ENCODE measurements around the gene ISG15. TPM values are rescaled to one million over a fixed set of nuclear protein-coding genes. Genes with fewer than 3 reads are reported as not detected.
"Not testable (repeated sequence)": the region's sequence is repeated elsewhere in the genome, so short reads cannot be mapped to it uniquely, and the experiment has no call there.

The ISG15 gene
- total RNA-seq, 1 donor from 2014 or later: 18.8 TPM

DNA sequence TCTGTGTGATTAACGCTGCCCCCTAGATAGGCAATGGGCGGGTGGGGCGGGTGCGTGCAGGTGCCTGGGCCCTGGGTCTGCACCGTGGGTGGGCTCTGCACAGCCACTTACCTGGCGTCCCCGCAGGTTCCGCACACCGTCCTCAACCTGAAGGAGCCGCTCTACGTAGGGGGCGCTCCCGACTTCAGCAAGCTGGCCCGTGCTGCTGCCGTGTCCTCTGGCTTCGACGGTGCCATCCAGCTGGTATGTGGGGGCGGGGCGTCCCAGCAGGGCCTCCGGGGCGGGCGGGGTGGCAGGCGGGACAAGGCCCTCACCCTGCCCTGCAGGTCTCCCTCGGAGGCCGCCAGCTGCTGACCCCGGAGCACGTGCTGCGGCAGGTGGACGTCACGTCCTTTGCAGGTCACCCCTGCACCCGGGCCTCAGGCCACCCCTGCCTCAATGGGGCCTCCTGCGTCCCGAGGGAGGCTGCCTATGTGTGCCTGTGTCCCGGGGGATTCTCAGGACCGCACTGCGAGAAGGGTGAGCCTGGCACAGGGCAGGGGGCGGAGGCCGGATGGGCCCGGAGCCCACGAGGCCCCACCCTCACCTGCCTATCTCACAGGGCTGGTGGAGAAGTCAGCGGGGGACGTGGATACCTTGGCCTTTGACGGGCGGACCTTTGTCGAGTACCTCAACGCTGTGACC lies 38.0 kb downstream of the ISG15 start:
- DNase-seq (ENCODE audit: low spot score) (no peak), ATAC-seq (no peak)
- intact Hi-C loops (cut with DNase I): no loop called here

DNA sequence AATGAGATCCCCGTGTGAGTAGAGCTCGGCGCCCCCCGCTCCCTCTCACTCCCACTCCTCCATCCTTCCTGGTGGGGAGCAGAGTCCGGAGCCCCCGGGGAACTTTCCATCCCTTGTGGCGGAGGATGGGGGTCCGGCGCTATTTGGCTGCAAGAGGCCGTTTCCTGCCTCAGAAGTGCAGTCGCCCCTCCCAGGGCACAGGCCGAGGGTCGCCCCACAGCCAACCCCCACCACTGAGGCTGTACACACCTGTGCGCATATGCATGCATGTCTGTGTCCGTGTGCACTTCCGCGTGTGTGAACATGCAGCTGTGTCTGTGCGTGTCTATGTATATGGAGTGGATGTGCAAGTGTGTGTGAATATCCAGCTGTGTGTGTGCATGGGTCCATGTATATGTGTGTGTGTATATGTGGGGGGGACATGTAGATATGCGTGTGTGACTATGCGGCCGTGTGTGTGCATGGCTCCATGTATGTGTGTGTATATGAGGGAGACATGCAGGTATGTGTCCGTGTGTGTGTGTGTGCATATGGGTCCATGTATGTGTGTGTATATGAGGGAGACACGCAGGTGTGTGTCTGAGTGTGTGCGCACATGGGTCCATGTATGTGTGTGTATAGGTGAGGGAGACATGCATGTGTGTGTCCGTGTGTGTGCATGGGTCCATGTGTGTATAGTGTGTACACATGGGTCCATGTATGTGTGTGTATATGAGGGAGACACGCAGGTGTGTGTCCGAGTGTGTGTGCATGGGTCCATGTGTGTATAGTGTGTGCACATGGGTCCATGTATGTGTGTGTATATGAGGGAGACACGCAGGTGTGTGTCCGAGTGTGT lies 38.9 kb downstream of the ISG15 start:
- ATAC-seq (no peak), DNase-seq (ENCODE audit: low spot score) (no peak)
- intact Hi-C loops (cut with DNase I): no loop called here

DNA sequence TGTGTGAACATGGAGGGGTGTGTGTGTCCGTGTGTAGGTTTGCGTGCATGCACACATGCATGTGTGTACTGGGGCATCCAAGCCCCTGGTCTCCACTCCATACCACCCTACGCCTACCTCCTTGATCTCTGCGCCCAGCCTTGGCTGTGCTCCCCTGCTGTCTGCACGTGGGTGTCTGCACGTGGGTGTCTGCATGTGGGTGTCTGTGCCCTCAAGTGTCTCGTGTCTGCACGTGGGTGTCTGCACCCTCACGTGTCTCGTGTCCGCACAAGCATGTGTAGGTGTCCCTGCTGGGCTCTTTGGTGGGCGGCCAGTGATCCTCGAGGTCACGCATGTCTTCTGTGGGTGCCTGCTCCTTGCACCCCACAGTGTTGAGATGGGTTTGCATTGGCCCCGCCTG lies 39.7 kb downstream of the ISG15 start:
- no peak for DNase-seq (ENCODE audit: low spot score)
- no peak for ATAC-seq
- intact Hi-C loops (cut with DNase I): no loop called here

DNA sequence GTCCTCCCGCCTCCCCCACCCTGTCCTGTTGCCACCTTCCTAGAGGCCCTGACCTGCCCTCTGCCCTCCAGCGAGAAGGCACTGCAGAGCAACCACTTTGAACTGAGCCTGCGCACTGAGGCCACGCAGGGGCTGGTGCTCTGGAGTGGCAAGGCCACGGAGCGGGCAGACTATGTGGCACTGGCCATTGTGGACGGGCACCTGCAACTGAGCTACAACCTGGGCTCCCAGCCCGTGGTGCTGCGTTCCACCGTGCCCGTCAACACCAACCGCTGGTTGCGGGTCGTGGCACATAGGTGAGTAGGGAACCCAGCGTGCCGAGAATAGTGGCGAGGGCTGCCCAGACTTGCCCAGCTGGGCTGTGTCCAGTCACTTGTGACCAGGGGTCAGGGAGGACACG lies 40.4 kb downstream of the ISG15 start:
- DNase-seq (ENCODE audit: low spot score) (no peak), ATAC-seq (no peak)
- intact Hi-C loops (cut with DNase I): no loop called here

DNA sequence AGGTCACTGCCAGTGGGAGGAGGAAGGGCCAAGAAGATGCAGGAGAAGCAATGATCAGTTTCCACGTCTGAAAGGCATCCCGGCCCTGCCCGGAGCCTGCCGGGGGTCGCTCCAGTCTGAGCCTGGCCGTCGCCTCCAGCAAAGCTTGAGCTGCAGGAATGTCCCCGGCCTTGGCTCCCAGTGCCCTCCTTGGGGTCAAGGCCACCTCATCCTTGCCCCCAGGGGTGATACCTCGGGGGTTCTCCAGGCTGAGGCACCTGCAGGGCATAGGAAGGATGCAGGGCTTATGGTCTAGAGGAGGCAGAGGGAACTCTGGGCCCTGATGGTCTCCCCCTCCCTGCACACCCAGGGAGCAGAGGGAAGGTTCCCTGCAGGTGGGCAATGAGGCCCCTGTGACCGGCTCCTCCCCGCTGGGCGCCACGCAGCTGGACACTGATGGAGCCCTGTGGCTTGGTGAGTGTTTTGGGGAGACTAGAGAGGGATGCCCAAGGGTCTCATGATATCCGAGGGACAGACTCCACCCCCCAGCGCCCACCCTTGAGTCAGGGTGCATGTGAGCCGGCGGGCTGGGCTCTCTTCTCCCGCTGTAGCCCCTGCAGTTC lies 40.9 kb downstream of the ISG15 start:
- DNase-seq (ENCODE audit: low spot score) (no peak), ATAC-seq (no peak)
- intact Hi-C loops (cut with DNase I): no loop called here

DNA sequence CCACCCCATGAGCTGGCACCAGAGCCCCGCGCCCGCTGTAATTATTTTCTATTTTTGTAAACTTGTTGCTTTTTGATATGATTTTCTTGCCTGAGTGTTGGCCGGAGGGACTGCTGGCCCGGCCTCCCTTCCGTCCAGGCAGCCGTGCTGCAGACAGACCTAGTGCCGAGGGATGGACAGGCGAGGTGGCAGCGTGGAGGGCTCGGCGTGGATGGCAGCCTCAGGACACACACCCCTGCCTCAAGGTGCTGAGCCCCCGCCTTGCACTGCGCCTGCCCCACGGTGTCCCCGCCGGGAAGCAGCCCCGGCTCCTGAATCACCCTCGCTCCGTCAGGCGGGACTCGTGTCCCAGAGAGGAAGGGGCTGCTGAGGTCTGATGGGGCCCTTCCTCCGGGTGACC lies 41.7 kb downstream of the ISG15 start:
- DNase-seq (ENCODE audit: low spot score) (no peak), ATAC-seq (no peak)
- intact Hi-C loops (cut with DNase I): no loop called here

DNA sequence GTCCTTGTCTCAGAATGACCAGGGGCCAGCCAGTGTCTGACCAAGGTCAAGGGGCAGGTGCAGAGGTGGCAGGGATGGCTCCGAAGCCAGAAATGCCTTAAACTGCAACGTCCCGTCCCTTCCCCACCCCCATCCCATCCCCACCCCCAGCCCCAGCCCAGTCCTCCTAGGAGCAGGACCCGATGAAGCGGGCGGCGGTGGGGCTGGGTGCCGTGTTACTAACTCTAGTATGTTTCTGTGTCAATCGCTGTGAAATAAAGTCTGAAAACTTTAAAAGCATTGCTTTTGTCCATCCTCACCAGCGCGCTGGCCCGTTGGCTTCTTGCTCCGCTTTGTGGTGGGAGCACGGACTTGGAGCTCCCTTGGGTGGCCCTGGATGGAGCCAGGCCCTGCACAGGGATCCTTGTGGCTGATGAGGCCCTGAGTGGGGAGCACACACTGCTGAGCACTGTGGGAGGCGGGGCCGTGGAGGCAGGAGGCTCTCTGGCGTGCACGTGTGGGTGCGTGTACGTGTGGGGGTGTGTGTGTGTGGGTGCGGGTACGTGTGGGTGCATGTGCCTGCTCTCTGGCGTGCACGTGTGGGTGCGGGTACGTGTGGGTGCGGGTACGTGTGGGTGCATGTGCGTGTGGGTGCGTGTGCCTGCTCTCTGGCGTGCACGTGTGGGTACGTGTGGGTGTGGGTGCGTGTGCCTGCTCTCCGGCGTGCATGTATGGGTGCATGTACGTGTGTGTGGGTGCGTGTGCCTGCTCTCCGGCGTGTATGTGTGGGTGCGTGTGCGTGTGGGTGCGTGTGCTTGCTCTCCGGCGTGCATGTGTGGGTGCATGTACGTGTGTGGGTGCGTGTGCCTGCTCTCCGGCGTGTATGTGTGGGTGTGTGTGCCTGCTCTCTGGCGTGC lies 42.8 kb downstream of the ISG15 start:
- no peak for DNase-seq (ENCODE audit: low spot score)
- no peak for ATAC-seq
- intact Hi-C loops (cut with DNase I): no loop called here

DNA sequence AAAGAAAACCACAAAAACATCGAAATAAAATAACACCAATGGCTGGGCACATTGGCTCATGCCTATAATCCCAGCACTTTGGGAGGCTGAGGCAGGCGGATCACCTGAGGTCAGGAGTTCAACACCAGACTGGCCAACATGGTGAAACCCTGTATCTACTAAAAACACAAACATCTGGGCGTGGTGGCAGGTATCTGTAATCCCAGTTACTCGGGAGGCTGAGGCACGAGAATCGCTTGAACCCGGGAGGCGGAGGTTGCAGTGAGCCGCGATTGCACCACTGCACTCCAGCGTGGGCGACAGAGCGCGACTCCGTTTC lies 44.4 kb downstream of the ISG15 start:
- ATAC-seq; DNase-seq (ENCODE audit: low spot score); intact Hi-C loops (cut with DNase I): not testable (repeated sequence)

DNA sequence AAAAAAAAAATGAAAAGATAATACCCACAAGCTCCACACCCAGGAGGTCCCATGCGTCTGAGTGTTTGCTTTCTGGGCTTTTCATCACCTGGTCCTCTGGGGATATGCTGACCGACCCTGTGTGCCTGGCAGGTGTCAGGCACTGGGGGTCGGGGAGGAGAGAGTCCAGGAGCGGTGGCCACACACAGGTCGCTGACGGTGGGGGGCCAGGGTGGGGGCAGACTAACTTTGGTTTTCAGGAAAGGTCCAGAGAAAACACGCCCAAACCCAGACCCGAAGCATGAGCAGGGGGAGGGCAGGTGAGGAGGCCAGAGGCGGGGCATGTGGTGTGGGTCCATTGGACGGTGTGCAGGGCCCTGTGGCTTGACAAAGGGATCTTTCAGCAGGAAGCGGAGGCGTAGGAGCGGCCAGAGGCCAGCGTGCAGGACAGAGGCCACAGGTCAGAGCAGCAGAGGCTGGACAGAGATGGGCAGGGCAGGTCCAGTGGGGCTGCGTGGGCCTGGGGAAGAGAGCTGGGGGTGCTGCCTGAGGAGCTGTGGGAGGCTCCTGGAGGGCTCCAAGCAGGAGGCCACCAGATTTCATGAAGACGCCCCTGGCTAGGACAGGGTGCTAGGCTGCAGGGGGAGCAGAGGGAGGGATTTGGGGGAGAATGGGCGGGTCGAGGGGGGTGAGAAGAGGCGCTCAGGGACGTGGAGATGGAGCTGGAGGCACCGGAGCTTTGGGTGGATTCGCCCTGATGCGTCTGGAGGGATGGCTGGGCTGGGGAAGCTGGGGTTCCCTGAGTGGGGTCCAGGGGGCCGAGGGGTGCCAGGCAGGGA lies 45.0 kb downstream of the ISG15 start:
- ATAC-seq (peak; percentile 4), DNase-seq (ENCODE audit: low spot score) (no peak)
- intact Hi-C loops (cut with DNase I): no loop called here

DNA sequence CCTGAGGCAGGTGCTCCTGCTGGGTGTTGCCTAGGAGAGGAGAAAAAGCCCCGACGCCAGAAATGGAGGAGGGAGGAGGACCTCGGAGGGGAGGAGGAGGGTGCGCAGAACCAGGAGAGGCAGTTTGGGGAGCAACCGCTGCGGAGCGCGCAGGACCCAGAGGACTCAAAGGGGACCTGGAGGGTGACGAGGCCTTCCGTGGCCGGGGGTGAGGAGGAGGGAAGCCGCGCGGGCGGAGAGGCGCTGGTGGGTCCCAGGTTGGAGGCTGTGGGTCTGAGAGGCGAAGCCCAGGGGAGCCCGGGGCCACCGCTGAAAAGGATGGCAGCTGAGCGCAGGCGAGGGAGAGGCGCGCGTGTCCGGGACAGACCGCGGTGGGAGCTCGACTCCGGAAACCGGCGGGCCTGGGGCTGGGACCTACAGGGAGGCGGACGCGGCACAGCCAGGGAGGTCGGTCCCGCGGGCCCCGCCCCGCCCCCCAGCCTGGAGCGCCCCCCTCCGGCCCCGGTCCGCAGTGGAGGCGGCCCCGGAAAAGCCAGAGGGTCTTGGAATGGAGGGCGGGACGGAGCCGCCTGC lies 45.7 kb downstream of the ISG15 start:
- no peak for DNase-seq (ENCODE audit: low spot score)
- intact Hi-C loops (cut with DNase I): no loop called here
- peak; percentile 7 for ATAC-seq

DNA sequence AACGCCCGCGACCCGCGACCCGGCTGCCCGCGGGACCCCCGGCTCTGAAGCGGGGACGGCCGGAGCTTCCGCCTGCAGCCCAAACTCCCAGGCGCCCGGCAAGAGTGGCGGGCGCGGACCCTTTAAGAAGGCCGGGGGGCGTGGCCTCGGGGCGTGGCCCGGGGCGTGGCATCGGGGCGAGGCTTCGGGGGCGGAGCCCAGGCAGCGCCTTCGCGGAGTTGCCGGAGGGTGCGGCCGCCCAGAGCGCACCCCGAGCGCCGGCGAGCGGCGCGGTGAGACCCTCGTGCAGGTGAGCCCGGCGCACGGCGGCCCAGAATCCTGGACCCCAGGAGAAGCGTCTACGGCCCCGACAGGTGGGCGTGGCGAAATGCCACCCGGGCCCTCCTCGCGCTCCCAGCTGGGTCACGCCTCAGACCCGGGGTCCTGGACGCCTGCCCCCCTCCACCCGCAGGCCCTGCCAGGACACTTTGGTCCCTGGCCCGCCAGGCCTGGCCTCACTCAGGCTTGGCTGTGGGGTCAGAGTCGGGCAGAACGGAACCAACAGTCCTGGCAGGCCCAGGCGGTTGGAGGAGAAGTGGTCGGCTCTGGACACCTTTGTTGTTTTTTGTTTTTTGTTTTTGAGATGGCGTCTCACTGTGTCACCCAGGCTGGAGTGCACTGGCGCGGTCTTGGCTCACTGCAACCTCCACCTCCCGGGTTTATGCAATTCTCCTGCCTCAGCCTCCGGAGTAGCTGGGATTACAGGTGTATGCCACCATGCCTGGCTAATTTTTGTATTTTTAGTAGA lies 46.4 kb downstream of the ISG15 start:
- DNase-seq (ENCODE audit: low spot score) (peak; percentile 90), ATAC-seq (peak; percentile 79)
- intact Hi-C loops (cut with DNase I): loop anchor here (5.0 kb wide), 1 partner anchor 77 kb away; the partner anchor contains the start of gene PERM1

DNA sequence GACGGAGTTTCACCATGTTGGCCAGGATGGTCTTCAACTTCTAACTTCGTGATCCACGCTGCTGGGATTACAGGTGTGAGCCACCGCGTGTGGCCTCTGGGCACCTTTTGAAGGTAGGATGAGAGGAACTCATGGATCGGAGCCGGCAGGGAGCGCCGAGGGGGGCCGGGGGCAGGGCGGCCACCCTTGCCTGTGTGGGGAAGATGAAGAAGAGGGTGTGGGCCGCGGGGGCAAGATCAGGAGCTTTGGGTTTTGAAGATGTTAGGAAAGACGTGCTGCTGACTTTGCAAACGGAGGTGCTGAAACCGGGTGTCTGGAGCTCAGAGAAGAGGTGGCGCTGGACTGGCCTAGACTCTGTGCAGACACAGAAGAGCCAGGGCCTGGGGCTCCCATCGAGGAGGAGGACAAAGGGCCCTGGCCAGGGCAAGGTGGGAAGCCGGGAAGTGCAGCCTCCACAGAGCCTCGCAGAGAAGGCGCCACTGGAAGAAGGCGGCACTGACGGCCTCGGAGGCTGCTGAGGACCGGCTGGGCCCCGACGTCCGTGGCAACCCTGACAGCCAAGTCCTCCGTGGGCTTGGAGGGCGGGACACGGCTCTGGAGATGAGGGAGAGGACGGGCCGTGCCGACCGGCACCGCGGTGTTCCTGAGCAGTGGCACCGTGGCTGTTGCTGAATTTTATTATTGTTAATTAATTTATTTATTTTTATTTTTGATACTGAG lies 47.1 kb downstream of the ISG15 start:
- DNase-seq (ENCODE audit: low spot score): no peak
- ATAC-seq: no peak
- intact Hi-C loops (cut with DNase I): loop anchor here (5.0 kb wide), 1 partner anchor 78 kb away; the partner anchor contains the start of gene PERM1

DNA sequence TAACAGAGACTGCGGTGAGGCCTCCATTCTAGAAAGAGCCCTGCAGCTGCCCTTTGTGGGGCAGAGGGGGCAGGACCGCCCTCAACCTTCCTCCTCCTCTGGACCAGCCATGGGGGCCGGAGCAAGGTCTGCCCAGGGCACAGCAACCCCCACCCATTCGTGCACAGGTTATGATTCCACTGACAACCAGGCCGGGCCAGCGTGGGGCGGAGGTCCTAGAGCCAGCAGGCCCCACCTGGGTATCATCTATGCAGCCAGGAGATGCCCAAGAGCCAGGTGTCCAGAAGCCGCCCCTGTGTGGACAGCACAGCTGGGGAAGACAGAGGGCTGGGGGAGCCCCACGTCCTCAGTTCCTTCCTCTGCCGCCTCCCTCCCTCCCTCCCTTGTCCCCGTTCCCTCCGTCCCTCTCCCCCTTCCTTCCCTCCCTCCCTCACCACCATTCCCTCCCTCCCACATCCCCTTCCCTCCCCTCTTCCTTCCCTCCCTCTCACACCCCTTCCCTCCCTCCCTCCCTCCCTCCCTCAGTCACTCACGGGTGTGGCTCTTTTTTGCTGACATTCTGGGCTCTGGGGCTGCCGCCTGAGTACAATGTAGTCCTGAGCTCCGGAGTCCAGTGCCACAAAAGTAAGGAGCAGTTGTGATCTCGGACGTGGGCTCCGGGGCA lies 48.5 kb downstream of the ISG15 start:
- DNase-seq (ENCODE audit: low spot score) (no peak), ATAC-seq (no peak)
- intact Hi-C loops (cut with DNase I): loop anchor here (5.0 kb wide), 1 partner anchor 80 kb away; the partner anchor contains the start of gene PERM1

DNA sequence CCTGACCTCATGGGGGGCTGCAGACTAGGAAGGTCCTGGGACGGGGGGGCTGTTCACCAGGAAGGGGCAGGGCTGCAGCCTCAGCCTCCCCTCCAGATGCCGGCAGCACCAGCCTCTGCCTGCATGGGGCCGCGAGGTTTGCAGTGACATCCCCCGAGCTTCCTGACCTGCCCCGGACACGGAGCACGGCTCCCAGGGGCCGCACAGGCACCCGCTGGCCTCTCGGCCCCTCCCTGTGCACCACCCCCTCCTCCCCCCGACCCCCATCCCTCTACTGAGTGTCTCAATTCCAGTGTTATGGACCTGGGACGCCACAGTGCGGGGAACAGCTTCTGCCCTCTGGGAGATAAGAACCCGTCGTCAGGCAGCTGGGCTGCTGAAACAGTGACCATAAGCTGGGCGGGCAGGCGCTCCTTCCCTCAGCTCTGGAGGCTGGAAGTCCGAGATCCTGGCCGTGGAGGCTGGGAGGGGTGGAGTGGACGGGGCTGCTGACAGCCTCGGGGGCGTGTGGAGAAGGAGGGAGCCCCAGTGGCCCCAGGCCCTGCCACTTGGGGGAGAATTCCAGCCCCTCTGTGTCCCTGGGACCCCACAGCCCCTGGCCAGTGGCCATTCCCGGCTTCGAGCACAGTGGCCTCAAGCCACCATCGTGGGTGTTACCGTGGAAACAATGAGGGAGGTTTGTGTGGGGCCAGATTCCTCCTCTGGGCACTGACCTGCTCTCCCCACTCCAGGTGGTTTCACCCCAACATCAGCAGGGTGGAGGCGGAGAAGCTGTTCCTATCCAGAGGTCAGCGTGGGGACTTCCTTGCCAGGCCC lies 49.3 kb downstream of the ISG15 start:
- DNase-seq (ENCODE audit: low spot score): no peak
- ATAC-seq: no peak
- intact Hi-C loops (cut with DNase I): loop anchor here (5.0 kb wide), 1 partner anchor 80 kb away; the partner anchor contains the start of gene PERM1

DNA sequence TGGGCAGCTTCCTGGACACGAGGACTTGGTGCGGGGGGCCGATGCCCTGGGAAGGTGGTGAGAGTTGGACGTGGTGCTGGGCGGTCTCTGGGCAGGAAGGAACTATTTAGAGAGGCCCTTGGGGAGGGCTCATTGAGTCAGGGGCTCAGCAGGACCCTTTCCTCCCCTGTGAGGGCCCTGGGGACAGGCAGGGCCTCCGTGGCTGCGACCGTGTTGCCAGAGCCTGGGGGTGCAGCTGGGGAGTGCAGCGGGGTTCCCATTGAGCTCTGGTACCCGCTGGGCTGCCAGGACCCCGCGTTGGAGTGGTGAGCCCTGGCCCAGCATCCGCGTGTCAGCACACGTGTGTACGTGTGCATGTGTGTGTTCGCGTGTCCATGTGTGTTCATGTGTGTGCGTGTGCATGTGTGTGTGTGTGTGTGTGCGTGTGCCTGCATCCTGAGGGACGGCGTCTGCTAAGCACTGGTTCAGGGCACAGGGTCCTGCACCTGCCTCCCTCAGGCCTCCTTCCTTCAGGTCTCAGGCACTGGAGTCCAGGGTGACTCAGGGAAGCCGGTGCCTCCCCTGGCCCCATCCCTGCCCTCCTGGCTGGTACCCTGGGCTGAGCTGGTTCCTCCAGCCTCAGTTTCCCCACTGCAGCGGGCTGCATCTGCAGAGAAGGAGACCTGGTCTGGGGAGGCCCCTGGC lies 50.1 kb downstream of the ISG15 start:
- no peak for ATAC-seq
- intact Hi-C loops (cut with DNase I): loop anchor here (5.0 kb wide), 1 partner anchor 81 kb away; the partner anchor contains the start of gene PERM1
- DNase-seq (ENCODE audit: low spot score): no peak

All from sciatic nerve (tissue), 2 donors.